PC-9 (cell line): ENCODE data around the gene TEP1. TPM values are rescaled to one million over a fixed set of nuclear protein-coding genes. Genes with fewer than 3 reads are reported as not detected.

Experiments
- BruUV-seq: library from RNA; stranded (reverse); fragments of 400-500 nt; replicated peaks from 2 replicates; lab custom pipeline; 2021; lab: Mats Ljungman, UMichigan
- CTCF ChIA-PET: fragments of 300-600 bp; sonication (Branson Sonifier 250); formaldehyde crosslinking; loops from one replicate; lab custom pipeline; 2022; ENCODE audit warnings: antibody characterized with exemption; lab: Charles Lee
- POLR2A ChIA-PET: fragments of 300-600 bp; sonication (Branson Sonifier 250); formaldehyde crosslinking; loops from one replicate; lab custom pipeline; 2022; ENCODE audit warnings: antibody characterized with exemption; ENCODE audit not compliant: unreplicated experiment; lab: Charles Lee
- DNase-seq, 2 experiments: peaks; one replicate each; pipeline versions ENCODE4 v3.0.0 to v3.0.0-alpha.2; 2015 to 2022; ENCODE audit warnings: mixed read lengths in 1 of 2
- H2AFZ ChIP-seq: fragments of 200-600 bp; sonication (generic); 2 replicates; pipeline ENCODE4 v1.8.1; 2017; ENCODE audit warnings: antibody characterized with exemption
- H3F3A ChIP-seq: fragments of 200-600 bp; sonication (generic); 2 replicates; pipeline ENCODE4 v1.8.1; 2017; ENCODE audit warnings: antibody characterized with exemption, mild to moderate bottlenecking, low read depth; ENCODE audit not compliant: insufficient read depth
- H3K27ac ChIP-seq: fragments of 200-600 bp; sonication (generic); 2 replicates; pipeline ENCODE4 v1.6.1; 2016; ENCODE audit warnings: mixed run types
- H3K27me3 ChIP-seq: fragments of 200-600 bp; sonication (generic); 2 replicates; pipeline ENCODE4 v1.6.1; 2016; ENCODE audit warnings: low read depth, mixed run types; ENCODE audit not compliant: insufficient read depth
- H3K36me3 ChIP-seq: fragments of 200-600 bp; sonication (generic); 2 replicates; pipeline ENCODE4 v1.6.1; 2016; ENCODE audit warnings: low read depth, mixed run types
- H3K4me1 ChIP-seq: fragments of 200-600 bp; sonication (generic); replicated peaks from 2 replicates; pipeline ENCODE4 v1.6.1; 2016; ENCODE audit warnings: mixed run types; ENCODE audit not compliant: insufficient read depth
- H3K4me2 ChIP-seq: fragments of 200-600 bp; sonication (generic); 2 replicates; pipeline ENCODE4 v1.6.1; 2017; ENCODE audit warnings: mixed run types
- H3K4me3 ChIP-seq: fragments of 200-600 bp; sonication (generic); 2 replicates; pipeline ENCODE4 v1.6.1; 2016; ENCODE audit warnings: mixed run types
- H3K79me2 ChIP-seq: fragments of 200-600 bp; sonication (generic); 2 replicates; pipeline ENCODE4 v1.6.1; 2017; ENCODE audit warnings: low read depth, mixed run types
- H3K9me2 ChIP-seq: fragments of 200-600 bp; sonication (generic); 2 replicates; pipeline ENCODE4 v1.8.1; 2017; ENCODE audit warnings: mild to moderate bottlenecking; ENCODE audit not compliant: insufficient read depth
- H3K9me3 ChIP-seq: fragments of 200-600 bp; sonication (generic); 2 replicates; pipeline ENCODE4 v1.8.1; 2016; ENCODE audit warnings: low read depth; ENCODE audit not compliant: insufficient read depth
- H4K20me1 ChIP-seq: fragments of 200-600 bp; sonication (generic); 2 replicates; pipeline ENCODE4 v1.8.1; 2017; ENCODE audit not compliant: insufficient read depth
- EZH2 ChIP-seq: fragments of 200-600 bp; sonication (generic); IDR thresholded peaks from 2 replicates; pipeline ENCODE4 v1.8.0; 2017; ENCODE audit warnings: antibody characterized with exemption, low read depth
- intact Hi-C: fragments of 100-400 bp; cut with micrococcal nuclease; formaldehyde crosslinking; loops from one replicate; pipeline ENCODE4 v1.10.0; 2022; ENCODE audit not compliant: unreplicated experiment
- total RNA-seq: library from RNA; stranded (reverse); gene quantifications from 2 replicates; pipeline ENCODE4 v1.2.3, GENCODE V29; 2021
- TF ChIP-seq, protein P1 (sequence below): fragments of 200-600 bp; sonication (generic); conservative IDR thresholded peaks from 2 replicates; pipeline ENCODE4 v1.6.1; 2017; ENCODE audit warnings: mixed run types, antibody characterized with exemption, mild to moderate bottlenecking, moderate library complexity

TEP1 gene
- total RNA-seq, 1 experiment from 2014 or later, result 20.4 TPM

DNA sequence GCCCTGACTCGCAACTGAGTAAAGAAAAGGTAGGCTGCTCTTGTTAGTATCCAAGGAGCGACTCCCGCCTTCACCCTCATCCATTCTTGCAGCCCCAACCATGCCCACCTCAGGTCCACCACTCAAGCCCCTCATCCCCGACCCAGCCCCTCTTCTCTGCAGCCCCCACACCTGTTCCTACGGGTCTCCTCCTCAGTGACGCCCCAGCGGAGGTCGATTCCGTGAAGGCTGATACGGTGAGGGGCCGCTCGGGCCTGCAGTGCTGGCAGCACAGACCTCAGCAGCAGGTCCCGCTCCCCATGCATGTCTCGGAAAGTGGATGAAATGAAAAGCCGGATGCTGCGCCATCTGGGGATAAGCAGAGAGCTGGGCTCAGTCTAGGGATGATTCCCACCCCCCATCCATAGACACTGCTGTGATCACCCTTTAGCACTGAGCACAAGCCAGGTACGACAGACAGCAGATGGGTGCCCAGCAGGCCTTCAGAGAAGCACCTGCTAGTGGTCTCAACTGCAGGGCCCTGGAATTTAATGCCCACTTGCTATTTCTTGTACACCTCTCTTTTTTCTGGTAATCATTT, 26.9 kb downstream of the TEP1 start:
- intact Hi-C loops, result no loop called here
- no peaks in the 10 kb centered on the region for H3K79me2 ChIP-seq
- H3K27me3 ChIP-seq, result no peaks in the 10 kb centered on the region
- H3K9me3 ChIP-seq, result no peaks in the 10 kb centered on the region
- no peaks in the 10 kb centered on the region for H4K20me1 ChIP-seq
- no peak for TF ChIP-seq EZH2
- TF ChIP-seq, protein P1, sequence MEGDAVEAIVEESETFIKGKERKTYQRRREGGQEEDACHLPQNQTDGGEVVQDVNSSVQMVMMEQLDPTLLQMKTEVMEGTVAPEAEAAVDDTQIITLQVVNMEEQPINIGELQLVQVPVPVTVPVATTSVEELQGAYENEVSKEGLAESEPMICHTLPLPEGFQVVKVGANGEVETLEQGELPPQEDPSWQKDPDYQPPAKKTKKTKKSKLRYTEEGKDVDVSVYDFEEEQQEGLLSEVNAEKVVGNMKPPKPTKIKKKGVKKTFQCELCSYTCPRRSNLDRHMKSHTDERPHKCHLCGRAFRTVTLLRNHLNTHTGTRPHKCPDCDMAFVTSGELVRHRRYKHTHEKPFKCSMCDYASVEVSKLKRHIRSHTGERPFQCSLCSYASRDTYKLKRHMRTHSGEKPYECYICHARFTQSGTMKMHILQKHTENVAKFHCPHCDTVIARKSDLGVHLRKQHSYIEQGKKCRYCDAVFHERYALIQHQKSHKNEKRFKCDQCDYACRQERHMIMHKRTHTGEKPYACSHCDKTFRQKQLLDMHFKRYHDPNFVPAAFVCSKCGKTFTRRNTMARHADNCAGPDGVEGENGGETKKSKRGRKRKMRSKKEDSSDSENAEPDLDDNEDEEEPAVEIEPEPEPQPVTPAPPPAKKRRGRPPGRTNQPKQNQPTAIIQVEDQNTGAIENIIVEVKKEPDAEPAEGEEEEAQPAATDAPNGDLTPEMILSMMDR, result no peak
- BruUV-seq, result no TSS peak
- H3K9me2 ChIP-seq, result no peaks in the 10 kb centered on the region
- H3K4me2 ChIP-seq, result no peak overlapping the region
- H3K4me1 ChIP-seq, result no peaks in the 10 kb centered on the region
- no peaks in the 10 kb centered on the region for H3K36me3 ChIP-seq
- no peaks in the 10 kb centered on the region for H3F3A ChIP-seq
- no peak for DNase-seq
- H3K4me3 ChIP-seq, result no peak overlapping the region
- POLR2A ChIA-PET, result no interaction called here
- no peak overlapping the region for H2AFZ ChIP-seq
- H3K27ac ChIP-seq, result no peak overlapping the region
- CTCF ChIA-PET, result no interaction called here

GRCh38 chr14:20384886-20385285, 28.4 kb downstream of the TEP1 start:
- CTCF ChIA-PET, result no interaction called here
- H3K79me2 ChIP-seq, result no peaks in the 10 kb centered on the region

GRCh38 chr14:20384321-20384720, 29.0 kb downstream of the TEP1 start:
- no peaks in the 10 kb centered on the region for H3K36me3 ChIP-seq
- ChIA-PET CTCF (no interaction called here), POLR2A (no interaction called here)
- H3K4me3 ChIP-seq, result no peak overlapping the region
- no peaks in the 10 kb centered on the region for H3K4me1 ChIP-seq
- H3F3A ChIP-seq, result no peaks in the 10 kb centered on the region
- BruUV-seq, result no TSS peak
- no peak overlapping the region for H3K27ac ChIP-seq
- no peaks in the 10 kb centered on the region for H3K27me3 ChIP-seq
- intact Hi-C loops, result no loop called here
- no peaks in the 10 kb centered on the region for H3K79me2 ChIP-seq
- no peaks in the 10 kb centered on the region for H3K9me3 ChIP-seq
- no peaks in the 10 kb centered on the region for H3K9me2 ChIP-seq
- no peak overlapping the region for H3K4me2 ChIP-seq
- no peak for TF ChIP-seq EZH2
- TF ChIP-seq, protein P1, result no peak
- DNase-seq, result no peak
- H2AFZ ChIP-seq, result no peak overlapping the region
- H4K20me1 ChIP-seq, result no peaks in the 10 kb centered on the region

More at GRCh38 chr14:20384886-20385285, 28.4 kb downstream of the TEP1 start:
- no peaks in the 10 kb centered on the region for H3K9me2 ChIP-seq
- intact Hi-C loops, result no loop called here
- H2AFZ ChIP-seq, result no peak overlapping the region
- H3K4me2 ChIP-seq, result no peak overlapping the region
- DNase-seq, result no peak
- no peaks in the 10 kb centered on the region for H3K36me3 ChIP-seq
- H3K27me3 ChIP-seq, result no peaks in the 10 kb centered on the region
- H3K4me1 ChIP-seq, result no peaks in the 10 kb centered on the region
- no peak overlapping the region for H3K4me3 ChIP-seq
- POLR2A ChIA-PET, result no interaction called here
- no peak for TF ChIP-seq EZH2
- TF ChIP-seq, protein P1, result no peak
- no TSS peak for BruUV-seq
- H4K20me1 ChIP-seq, result no peaks in the 10 kb centered on the region
- no peaks in the 10 kb centered on the region for H3K9me3 ChIP-seq
- no peaks in the 10 kb centered on the region for H3F3A ChIP-seq
- H3K27ac ChIP-seq, result no peak overlapping the region
